H7 (cell line): ENCODE data around the gene FUT8. TPM values are rescaled to one million over a fixed set of nuclear protein-coding genes. Genes with fewer than 3 reads are reported as not detected.
"Not testable (repeated sequence)": the region's sequence is repeated elsewhere in the genome, so short reads cannot be mapped to it uniquely, and the experiment has no call there.

Experiments
- DNase-seq: peaks from one replicate; pipeline ENCODE4 v3.0.0; 2012
- H3K27me3 ChIP-seq: 2 replicates; pipeline ENCODE4 v1.6.0; 2011; ENCODE audit warnings: mild to moderate bottlenecking, low read length; ENCODE audit not compliant: control insufficient read depth, insufficient read depth
- H3K36me3 ChIP-seq: replicated peaks from 2 replicates; pipeline ENCODE4 v1.5.1; 2011; ENCODE audit warnings: low read length; ENCODE audit not compliant: control insufficient read depth, insufficient read depth
- H3K4me3 ChIP-seq: 2 replicates; pipeline ENCODE4 v1.5.1; 2011; ENCODE audit warnings: low read depth, mild to moderate bottlenecking, control low read depth, low read length, moderate library complexity; ENCODE audit not compliant: insufficient read depth
- total RNA-seq: library from RNA; depleted of rRNA; stranded (reverse); fragments of >200 nt; shearing (Covaris generic); gene quantifications from 2 replicates; pipeline ENCODE4 v1.2.3, GENCODE V29; 2014

The FUT8 gene
- total RNA-seq, 1 experiment from 2014 or later, result 34.9 TPM

DNA sequence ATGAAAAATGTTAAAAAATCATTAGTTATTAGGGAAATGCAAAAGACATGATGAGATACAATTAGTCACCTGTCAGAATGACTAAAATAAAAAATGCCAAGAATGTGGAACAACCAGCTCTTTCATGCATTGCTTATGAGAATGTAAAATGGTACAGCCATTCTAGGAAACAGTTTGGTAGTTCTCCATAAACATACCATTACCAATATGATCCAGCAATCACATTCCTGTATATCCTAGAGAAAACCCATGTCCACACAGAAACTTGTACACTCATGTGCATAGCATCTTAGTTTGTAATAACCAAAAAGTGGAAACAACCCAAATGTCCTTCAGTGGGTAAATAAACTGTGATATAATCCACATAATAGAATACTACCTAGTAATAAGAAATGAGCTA, 245.7 kb downstream of the FUT8 start:
- no peaks in the 10 kb centered on the region for H3K36me3 ChIP-seq
- no peak overlapping the region for H3K4me3 ChIP-seq
- no peak for DNase-seq
- no peaks in the 10 kb centered on the region for H3K27me3 ChIP-seq

DNA sequence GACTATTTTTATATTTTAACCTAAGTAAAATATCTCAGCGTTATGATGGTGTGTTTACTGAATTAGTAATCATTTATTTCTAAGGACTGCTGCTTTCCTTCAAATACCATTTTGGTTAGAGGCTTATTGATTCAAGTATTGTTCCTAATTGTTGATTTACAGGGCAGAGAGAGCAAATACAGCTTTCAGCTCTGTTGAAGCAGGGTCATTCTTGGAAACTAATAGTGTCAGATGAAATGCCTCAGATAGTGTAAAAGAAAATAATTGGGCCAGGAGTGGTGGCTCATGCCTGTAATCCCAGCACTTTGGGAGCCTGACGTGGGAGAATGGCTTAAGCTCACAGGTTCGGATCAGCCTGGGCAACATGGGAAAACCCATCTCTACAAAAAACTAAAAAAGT, 249.3 kb downstream of the FUT8 start:
- H3K36me3 ChIP-seq, result no peaks in the 10 kb centered on the region
- no peak for DNase-seq
- H3K4me3 ChIP-seq, result no peak overlapping the region
- no peaks in the 10 kb centered on the region for H3K27me3 ChIP-seq

DNA sequence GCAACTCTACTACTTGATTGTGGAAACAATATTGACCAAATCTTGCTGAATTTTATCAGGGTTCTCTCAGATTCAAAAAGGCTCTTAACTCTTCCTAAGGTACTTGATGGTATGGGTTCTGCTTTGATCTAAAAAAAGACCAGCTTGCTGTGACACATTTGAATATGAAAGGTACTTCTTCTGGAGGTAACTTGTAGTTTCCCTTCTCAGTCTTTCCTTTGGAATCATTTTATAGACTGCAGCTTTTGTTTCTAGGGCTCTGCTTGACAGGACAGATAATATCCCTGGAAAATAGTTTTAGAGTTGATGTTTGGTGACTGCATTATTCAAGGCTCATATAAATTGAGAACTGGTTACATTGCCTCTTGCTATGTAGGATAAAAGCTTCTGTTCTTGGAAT, 251.9 kb downstream of the FUT8 start:
- DNase-seq, result peak; percentile 8
- no peaks in the 10 kb centered on the region for H3K27me3 ChIP-seq

DNA sequence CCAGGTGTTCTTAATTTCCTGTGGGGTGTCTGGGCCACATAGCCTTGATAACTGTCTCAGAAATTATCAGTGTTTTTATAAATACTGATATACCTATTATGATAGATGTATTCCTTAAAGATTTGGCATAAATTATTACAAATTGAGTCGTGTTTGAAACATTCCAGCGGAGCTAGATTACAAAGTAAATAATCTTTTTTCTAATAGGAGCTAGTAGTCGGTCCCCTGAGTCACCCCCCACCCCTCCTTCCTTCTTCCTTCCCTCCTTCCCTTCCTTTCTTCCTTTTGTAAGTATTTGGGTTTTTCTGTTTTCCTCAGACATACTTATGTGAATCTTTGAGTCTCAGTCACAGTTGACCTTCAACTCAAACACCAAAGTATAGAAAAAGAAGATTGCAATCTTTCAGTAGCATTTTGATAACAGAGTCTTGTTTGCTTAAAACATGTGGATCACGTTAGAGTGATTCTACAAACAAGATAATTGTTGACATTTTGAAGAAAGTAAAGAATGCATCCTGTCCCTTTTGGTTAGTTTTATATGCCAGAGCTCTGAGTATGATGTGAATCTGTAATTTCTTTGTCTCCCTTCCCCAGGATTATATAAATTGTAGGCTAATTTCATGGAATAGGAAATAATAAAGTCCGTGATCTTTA, 264.0 kb downstream of the FUT8 start:
- DNase-seq, result no peak
- Histone ChIP-seq H3K4me3 (no peak overlapping the region), H3K36me3 (no peaks in the 10 kb centered on the region), H3K27me3 (no peaks in the 10 kb centered on the region)

More for the DNA sequence above, 251.9 kb downstream of the FUT8 start:
- H3K4me3 ChIP-seq, result no peak overlapping the region
- no peaks in the 10 kb centered on the region for H3K36me3 ChIP-seq

DNA sequence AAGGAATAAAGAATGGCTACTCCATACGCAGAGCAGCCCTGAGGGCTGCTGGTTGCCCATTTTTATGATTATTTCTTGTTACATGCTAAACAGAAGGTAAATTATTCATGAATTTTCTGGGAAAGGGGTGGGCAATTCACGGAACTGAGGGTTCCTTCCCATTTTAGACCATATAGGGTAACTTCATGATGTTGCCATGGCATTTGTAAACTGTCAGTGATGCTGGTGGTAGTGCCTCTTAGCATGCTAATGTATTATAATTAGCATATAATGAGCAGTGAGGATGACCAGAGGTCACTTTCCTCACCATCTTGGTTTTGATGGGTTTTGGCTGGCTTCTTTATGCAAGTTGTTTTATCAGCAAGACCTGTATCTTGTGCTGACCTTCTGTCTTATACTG, 273.0 kb downstream of the FUT8 start:
- Histone ChIP-seq H3K27me3 (no peaks in the 10 kb centered on the region), H3K4me3 (no peak overlapping the region), H3K36me3 (no peaks in the 10 kb centered on the region)
- DNase-seq, result no peak

GRCh38 chr14:65686761-65687160, 274.2 kb downstream of the FUT8 start:
- Histone ChIP-seq H3K4me3 (no peak overlapping the region), H3K36me3 (no peaks in the 10 kb centered on the region)

GRCh38 chr14:65689070-65689469, 276.5 kb downstream of the FUT8 start:
- no peak for DNase-seq

More at GRCh38 chr14:65686761-65687160, 274.2 kb downstream of the FUT8 start:
- DNase-seq, result peak; percentile 10
- no peaks in the 10 kb centered on the region for H3K27me3 ChIP-seq

DNA sequence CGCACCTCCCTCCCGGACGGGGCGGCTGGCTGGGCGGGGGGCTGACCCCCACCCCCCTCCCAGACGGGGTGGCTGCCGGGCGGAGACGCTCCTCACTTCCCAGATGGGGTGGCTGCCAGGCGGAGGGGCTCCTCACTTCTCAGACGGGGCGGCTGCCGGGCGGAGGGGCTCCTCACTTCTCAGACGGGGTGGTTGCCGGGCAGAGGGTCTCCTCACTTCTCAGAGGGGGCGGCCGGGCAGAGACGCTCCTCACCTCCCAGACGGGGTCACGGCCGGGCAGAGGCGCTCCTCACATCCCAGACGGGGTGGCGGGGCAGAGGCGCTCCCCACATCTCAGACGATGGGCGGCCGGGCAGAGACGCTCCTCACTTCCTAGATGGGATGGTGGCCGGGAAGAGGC, 280.0 kb downstream of the FUT8 start:
- not testable (repeated sequence) for H3K36me3 ChIP-seq, H3K27me3 ChIP-seq, DNase-seq, H3K4me3 ChIP-seq

More at GRCh38 chr14:65689070-65689469, 276.5 kb downstream of the FUT8 start:
- no peaks in the 10 kb centered on the region for H3K36me3 ChIP-seq
- H3K27me3 ChIP-seq, result no peaks in the 10 kb centered on the region
- H3K4me3 ChIP-seq, result no peak overlapping the region

DNA sequence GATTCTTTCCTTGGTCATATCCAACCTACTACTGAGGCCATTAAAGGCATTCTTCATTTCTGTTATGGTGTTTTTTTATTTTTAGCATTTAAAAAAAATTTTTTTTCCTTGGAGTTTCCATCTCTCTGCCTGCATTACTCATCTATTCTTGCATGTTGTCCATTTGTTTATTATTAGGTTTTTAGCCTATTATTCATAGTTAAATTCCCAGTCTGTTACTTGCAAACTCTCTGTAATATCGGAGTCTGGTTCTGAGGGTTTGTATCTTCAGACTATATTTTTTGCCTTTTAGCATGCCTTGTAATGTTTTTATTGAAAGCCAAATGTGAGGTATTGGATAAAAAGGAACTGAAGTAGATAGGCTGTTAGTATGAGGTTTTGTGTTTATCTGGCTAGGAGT, 284.3 kb downstream of the FUT8 start:
- no peak for DNase-seq
- Histone ChIP-seq H3K4me3 (no peak overlapping the region), H3K36me3 (no peaks in the 10 kb centered on the region), H3K27me3 (no peaks in the 10 kb centered on the region)

DNA sequence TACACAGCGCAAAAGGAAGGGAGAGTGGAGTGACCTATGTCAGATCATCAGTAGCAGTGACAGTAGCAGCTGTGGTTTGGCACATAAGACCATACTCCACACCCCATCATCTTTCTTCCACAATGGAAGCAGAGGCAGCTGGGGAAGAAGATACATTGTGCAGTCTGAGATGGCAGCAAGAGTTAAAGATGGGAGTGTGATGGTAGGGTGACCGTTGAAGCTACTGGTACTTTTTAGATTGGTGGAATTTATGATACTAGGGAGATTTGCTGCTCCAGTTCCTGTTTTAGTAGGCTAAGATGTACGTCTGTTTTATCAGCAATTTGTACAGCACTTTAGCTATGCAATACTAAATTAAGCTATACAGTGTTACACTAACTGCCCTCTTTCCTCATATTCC, 291.0 kb downstream of the FUT8 start:
- no peak overlapping the region for H3K4me3 ChIP-seq
- H3K27me3 ChIP-seq, result no peaks in the 10 kb centered on the region
- no peaks in the 10 kb centered on the region for H3K36me3 ChIP-seq
- no peak for DNase-seq

- Histone ChIP-seq H3K4me3 (no peak overlapping the region), H3K27me3 (no peaks in the 10 kb centered on the region), H3K36me3 (no peaks in the 10 kb centered on the region)
- no peak for DNase-seq
Measured at GRCh38 chr14:65703996-65704395, 291.5 kb downstream of the FUT8 start.

DNA sequence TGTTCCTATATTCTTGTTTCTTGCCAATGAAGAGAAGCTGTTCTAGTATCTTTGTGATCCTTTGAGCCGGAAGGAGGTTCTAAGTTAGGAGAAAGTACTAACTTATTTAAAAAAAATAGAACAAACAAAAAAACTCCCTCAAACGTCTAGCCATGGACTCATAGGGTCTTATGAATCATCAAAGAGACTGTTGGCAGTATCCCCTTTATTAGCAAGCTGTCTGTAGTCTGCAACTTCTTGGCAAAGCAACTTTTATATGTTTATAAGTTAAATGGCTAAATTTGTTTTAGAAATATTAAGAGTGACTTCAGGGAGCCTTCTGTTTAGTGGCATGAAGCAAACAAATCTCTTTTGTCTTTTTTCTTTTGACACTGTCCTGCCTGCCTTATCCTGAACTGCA, 291.9 kb downstream of the FUT8 start:
- no peaks in the 10 kb centered on the region for H3K36me3 ChIP-seq
- H3K4me3 ChIP-seq, result no peak overlapping the region
- no peak for DNase-seq
- H3K27me3 ChIP-seq, result no peaks in the 10 kb centered on the region

DNA sequence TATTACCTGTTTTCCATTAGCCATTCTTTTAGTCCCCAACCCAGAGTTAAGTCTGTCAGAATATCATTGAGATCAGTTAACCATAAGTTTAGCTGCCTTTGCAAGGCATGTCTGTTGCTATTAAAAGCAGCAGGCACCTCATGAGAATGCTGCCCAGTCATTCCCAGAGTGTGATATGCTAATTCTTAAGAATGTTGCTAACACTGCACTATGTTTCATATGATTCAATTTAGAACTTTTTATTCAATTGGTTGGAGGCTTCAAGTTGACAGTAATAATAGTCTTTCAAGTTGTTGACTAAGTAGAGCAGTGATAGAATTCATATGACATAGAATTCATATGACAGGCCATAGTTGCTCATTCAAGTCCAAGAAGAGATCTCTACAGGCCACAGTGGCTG, 292.3 kb downstream of the FUT8 start:
- H3K27me3 ChIP-seq, result no peaks in the 10 kb centered on the region
- no peaks in the 10 kb centered on the region for H3K36me3 ChIP-seq
- no peak for DNase-seq
- H3K4me3 ChIP-seq, result no peak overlapping the region

GRCh38 chr14:65709576-65709975, 297.0 kb downstream of the FUT8 start:
- no peak for DNase-seq
- Histone ChIP-seq H3K27me3 (no peaks in the 10 kb centered on the region), H3K4me3 (no peak overlapping the region), H3K36me3 (no peaks in the 10 kb centered on the region)

GRCh38 chr14:65716813-65717212, 304.3 kb downstream of the FUT8 start:
- DNase-seq, H3K36me3 ChIP-seq, H3K4me3 ChIP-seq, H3K27me3 ChIP-seq: not testable (repeated sequence)

DNA sequence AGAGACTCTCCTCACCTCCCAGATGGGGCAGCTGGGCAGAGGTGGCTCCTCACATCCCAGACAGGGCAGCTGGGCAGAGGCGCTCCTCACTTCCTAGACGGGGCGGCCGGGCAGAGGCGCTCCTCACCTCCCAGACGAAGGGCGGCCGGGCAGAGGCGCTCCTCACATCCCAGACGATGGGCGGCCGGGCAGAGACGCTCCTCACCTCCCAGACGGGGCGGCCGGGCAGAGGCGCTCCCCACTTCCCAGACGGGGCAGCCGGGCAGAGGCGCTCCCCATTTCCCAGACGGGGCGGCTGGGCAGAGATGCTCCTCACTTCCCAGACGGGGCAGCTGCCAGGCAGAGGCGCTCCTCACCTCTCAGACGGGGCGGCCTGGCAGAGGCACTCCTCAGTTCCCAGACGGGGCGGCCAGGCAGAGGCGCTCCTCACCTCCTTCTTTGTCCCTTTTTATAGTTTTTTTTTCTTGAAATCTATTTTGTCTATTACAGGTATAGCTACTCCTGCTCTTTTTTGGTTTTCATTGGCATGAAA, 304.9 kb downstream of the FUT8 start:
- not testable (repeated sequence) for H3K27me3 ChIP-seq, DNase-seq, H3K36me3 ChIP-seq, H3K4me3 ChIP-seq
